Tibial artery (tissue), 4 donors: Measurements from ENCODE around the gene TGOLN2.
"Not testable (repeated sequence)": the region's sequence is repeated elsewhere in the genome, so short reads cannot be mapped to it uniquely, and the experiment has no call there.

ENCODE experiments used
- DNase-seq, 2 donors: peaks; one replicate each; pipeline ENCODE4 v3.0.0-alpha.2; 2019
- H3K27ac ChIP-seq, 2 donors: fragments of 200-600 bp; sonication (generic) in 1 of 2; 1 replicate in 1 of 2; 2 replicates in 1 of 2; pipeline ENCODE4 v1.5.1; 2018 to 2019; ENCODE audit warnings: mild to moderate bottlenecking in 1 of 2
- H3K27me3 ChIP-seq, 2 donors: fragments of 200-600 bp; sonication (generic) in 1 of 2; one replicate each; pipeline versions ENCODE4 v1.5.1 to v1.6.0; 2016 to 2019
- H3K36me3 ChIP-seq, 3 donors: fragments of 200-600 bp; sonication (generic) in 2 of 3; one replicate each; pipeline ENCODE4 v1.5.1; 2016 to 2019; ENCODE audit warnings: mild to moderate bottlenecking in 2 of 3
- H3K4me1 ChIP-seq, 4 donors: fragments of 200-600 bp; sonication (generic) in 2 of 4; 1 replicate in 3 of 4; 2 replicates in 1 of 4; pipeline ENCODE4 v1.5.1; 2016 to 2019
- H3K4me3 ChIP-seq, 2 donors: fragments of 200-600 bp; sonication (generic) in 1 of 2; 1 replicate in 1 of 2; 2 replicates in 1 of 2; pipeline ENCODE4 v1.5.1; 2018 to 2019; ENCODE audit warnings: mild to moderate bottlenecking in 2 of 2
- H3K9me3 ChIP-seq, 3 donors: fragments of 200-600 bp; sonication (generic) in 1 of 3; one replicate each; pipeline ENCODE4 v1.5.1; 2016 to 2019
- intact Hi-C: fragments of 100-400 bp; cut with DNase I; formaldehyde crosslinking; loops from one replicate; pipeline ENCODE4 v1.15.0; 2023; ENCODE audit warnings: low total_unique reads
- TF ChIP-seq, protein P1 (sequence below), 2 experiments: fragments of 200-600 bp in 1 of 2; fragments of 450-650 bp in 1 of 2; IDR thresholded peaks; one replicate each; pipeline ENCODE4 v1.5.1; 2017 to 2019; ENCODE audit warnings: antibody characterized with exemption in 2 of 2, mild to moderate bottlenecking in 1 of 2, moderate library complexity in 1 of 2

The TGOLN2 gene

GRCh38 chr2:85342156-85342555, 14.4 kb upstream of the TGOLN2 start:
- peaks cover 0 to 9% (median 2%) of the 10 kb centered on the region in 4 donors for H3K4me1 ChIP-seq
- TF ChIP-seq, protein P1, sequence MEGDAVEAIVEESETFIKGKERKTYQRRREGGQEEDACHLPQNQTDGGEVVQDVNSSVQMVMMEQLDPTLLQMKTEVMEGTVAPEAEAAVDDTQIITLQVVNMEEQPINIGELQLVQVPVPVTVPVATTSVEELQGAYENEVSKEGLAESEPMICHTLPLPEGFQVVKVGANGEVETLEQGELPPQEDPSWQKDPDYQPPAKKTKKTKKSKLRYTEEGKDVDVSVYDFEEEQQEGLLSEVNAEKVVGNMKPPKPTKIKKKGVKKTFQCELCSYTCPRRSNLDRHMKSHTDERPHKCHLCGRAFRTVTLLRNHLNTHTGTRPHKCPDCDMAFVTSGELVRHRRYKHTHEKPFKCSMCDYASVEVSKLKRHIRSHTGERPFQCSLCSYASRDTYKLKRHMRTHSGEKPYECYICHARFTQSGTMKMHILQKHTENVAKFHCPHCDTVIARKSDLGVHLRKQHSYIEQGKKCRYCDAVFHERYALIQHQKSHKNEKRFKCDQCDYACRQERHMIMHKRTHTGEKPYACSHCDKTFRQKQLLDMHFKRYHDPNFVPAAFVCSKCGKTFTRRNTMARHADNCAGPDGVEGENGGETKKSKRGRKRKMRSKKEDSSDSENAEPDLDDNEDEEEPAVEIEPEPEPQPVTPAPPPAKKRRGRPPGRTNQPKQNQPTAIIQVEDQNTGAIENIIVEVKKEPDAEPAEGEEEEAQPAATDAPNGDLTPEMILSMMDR (IDR thresholded peaks at IDR 0.05) = no peak
- intact Hi-C loops = no loop called here
- no peak overlapping the region for H3K27ac ChIP-seq
- peaks cover 17 to 49% (median 31%) of the 10 kb centered on the region in 3 donors for H3K36me3 ChIP-seq
- H3K27me3 ChIP-seq = peaks cover 0 to under 1% of the 10 kb centered on the region in 2 donors
- DNase-seq = no peak
- H3K4me3 ChIP-seq = no peak overlapping the region
- no peaks in the 10 kb centered on the region for H3K9me3 ChIP-seq

DNA sequence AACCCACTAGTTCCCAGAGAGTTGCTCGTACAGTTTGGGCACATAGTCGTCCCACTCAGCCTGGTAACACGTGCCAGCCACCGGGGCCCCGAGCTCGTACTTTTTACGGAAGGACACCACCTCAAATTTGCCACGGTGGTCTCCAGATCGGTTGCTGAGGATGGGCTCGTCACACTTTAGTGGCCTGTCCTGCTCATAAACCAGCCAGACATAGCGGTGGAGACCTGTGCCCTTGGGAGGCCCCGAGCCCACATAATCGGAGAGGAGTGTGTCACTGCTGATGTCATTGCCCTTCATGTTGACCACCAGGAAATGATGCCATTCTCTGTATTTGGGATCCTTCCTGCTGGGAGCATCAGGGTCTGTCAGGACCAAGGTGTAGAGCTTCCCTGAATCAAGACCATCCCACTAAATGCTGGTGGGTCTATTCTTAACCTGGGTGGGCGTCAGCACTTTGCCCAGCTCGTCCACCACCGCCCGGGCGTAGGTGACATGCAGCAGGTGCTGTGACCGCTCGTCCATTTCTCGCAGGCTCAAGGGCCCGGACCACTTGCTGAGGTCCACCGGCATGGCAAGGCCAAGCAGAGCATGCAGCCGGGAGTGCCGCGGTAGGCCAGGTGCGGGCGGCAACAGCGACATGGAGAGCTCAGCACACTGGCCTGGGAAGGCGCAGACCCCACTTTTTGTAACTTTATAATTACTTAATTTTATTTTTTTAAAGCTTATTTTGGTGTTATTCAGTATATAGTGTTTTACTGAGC, 13.7 kb upstream of the TGOLN2 start:
- Histone ChIP-seq H3K9me3 (no peaks in the 10 kb centered on the region), H3K27me3 (peaks cover 0 to 6% of the 10 kb centered on the region in 2 donors), H3K4me1 (peaks cover 0 to 9% (median 2%) of the 10 kb centered on the region in 4 donors), H3K4me3 (no peak overlapping the region), H3K36me3 (peaks cover 17 to 42% (median 30%) of the 10 kb centered on the region in 3 donors), H3K27ac (no peak overlapping the region)
- intact Hi-C loops = no loop called here
- TF ChIP-seq, protein P1 (IDR thresholded peaks at IDR 0.05) = no peak
- DNase-seq = no peak

DNA sequence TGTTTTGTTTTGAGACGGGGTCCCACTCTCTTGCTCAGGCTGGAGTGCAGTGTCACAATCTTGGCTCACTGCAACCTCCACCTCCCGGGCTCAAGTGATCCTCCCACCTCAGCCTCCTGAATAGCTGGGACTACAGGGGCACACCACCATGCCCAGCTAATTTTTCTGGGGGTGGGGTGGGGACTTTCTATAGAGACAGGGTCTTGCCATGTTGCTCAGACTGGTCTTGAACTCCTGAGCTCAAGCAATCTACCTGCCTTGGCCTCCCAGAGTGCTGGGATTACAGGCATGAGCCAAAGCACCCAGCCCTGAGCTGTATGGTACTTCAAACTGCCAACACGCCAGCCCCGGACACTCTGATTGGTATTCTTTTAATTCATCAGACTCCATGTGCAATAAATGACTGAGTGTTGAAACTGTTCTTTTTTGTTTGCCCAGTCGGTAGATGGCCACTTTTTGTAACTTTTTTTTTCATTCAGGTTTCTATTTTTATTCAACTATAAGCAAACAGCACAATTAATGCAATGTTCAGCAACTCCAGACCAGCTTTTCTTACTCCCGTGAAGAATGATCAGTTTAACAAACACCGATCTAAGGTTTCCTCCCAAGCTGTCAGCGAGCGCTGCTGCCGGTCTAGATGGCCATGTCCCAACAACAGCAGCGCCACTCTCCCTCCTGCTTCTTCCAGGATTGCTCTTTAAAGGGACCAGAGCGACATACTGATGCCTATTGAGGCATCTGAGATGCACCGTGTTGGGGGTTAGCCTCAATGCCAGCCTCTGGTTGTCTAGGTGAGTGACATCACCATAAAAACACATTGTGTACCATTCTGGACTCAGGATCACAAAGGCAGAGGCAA, 12.5 kb upstream of the TGOLN2 start:
- peaks cover 0 to 9% (median 2%) of the 10 kb centered on the region in 4 donors for H3K4me1 ChIP-seq
- no peak overlapping the region for H3K4me3 ChIP-seq
- no peak overlapping the region for H3K27ac ChIP-seq
- DNase-seq = no peak
- TF ChIP-seq, protein P1 (IDR thresholded peaks at IDR 0.05) = no peak
- no peaks in the 10 kb centered on the region for H3K9me3 ChIP-seq
- H3K36me3 ChIP-seq = peaks cover 6 to 30% (median 18%) of the 10 kb centered on the region in 3 donors
- H3K27me3 ChIP-seq = peaks cover 0 to 6% of the 10 kb centered on the region in 2 donors
- intact Hi-C loops = no loop called here

DNA sequence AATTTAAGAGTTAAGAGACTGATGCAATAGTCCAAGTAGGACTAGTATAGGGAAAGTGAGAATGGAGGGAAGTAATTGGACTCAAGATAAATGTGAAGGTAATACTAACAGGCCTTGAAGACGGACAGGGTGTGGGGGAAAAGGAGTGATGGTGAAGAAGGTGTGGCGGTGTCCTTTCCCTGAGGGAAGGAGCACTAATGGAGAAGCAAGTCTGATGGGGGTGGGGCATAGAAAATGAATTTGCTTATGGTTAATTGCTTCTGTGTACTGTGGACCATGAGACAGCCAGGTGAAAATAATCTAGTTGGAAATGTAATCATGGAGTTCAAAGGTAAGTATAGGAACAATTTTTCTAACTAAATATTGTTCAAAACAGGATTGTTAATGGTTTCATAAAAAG, 7.1 kb upstream of the TGOLN2 start:
- intact Hi-C loops = no loop called here
- DNase-seq = no peak
- peaks cover 0 to 8% of the 10 kb centered on the region in 2 donors for H3K27me3 ChIP-seq
- H3K9me3 ChIP-seq = no peaks in the 10 kb centered on the region
- no peaks in the 10 kb centered on the region for H3K36me3 ChIP-seq
- TF ChIP-seq, protein P1 (IDR thresholded peaks at IDR 0.05) = no peak
- H3K27ac ChIP-seq = no peak overlapping the region
- H3K4me3 ChIP-seq = no peak overlapping the region
- H3K4me1 ChIP-seq = peaks cover 0 to under 1% (median 0%) of the 10 kb centered on the region in 4 donors

DNA sequence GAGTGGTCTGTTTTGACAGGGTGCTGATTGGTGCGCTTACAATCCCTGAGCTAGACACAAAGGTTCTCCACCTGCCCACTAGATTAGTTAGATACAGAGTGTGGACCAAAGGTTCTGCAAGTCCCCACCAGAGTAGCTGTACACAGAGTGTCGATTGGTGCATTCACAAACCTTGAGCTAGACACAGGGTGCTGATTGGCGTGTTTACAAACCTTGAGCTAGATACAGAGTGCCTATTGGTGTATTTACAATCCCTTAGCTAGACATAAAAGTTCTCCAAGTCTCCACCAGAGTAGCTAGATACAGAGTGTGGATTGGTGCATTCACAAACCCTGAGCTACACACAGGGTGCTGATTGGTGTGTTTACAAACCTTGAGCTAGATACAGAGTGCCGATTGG, 6.1 kb upstream of the TGOLN2 start:
- H3K27ac ChIP-seq, H3K9me3 ChIP-seq, H3K36me3 ChIP-seq, H3K4me1 ChIP-seq, H3K27me3 ChIP-seq, DNase-seq, H3K4me3 ChIP-seq, intact Hi-C loops: not testable (repeated sequence)
